ENCODE data around the gene OLFML1. TPM values are rescaled to one million over a fixed set of nuclear protein-coding genes. Genes with fewer than 3 reads are reported as not detected.

OLFML1 gene
- total and polyA plus RNA-seq, 9 donors = 16.3 to 114 (median 38.8) TPM

DNA sequence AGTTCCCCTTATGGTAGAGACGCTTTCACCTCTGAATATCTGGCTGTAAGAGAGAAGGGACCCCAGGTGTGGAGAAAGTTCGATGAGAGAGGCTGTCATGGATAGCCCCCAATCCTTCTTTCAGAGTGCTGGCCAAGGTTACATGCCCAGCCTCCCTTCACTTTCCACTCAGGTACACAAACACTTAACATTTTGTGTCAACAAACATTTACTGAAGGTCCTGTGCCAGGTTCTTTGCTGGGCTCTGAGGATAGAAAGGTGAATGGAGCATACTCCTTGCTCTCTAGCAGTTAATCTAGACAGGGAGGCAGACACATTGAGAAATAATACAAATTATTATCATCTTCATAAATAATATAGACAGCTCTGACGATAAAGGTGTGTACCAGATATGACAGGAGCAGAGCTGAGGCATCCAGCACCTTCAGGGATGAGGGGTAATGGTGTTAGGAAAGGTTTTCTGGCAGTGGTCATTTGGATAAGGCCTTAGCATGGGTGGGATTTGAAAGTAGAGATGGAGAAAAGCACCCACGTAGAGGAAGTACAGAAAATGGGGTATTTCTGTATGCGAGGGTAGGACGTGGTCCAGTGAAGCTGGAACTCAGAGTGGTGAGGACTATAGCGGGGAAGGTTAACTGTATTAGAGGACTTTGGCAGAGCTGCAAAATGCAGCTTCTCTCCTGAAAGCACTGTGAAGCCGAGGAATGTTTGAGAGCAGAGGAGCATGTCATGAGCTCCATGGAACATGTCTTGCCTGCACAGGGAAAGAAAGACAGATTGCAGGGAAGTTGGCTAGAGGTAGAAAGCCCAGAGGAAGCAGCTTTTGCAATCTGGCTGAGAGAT lies 48.1 kb downstream of the OLFML1 start:
- Histone ChIP-seq H3K9me3 (no peaks in the 10 kb centered on the region), H3K36me3 (no peaks in the 10 kb centered on the region), H3K4me3 (no peak overlapping the region), H3K27me3 (no peaks in the 10 kb centered on the region), H3K4me1 (ENCODE audit: insufficient read depth) (no peaks in the 10 kb centered on the region), H3K27ac (no peak overlapping the region)
- no peak for TF ChIP-seq POLR2A (IDR thresholded peaks at IDR 0.05)
- TF ChIP-seq, protein P1, sequence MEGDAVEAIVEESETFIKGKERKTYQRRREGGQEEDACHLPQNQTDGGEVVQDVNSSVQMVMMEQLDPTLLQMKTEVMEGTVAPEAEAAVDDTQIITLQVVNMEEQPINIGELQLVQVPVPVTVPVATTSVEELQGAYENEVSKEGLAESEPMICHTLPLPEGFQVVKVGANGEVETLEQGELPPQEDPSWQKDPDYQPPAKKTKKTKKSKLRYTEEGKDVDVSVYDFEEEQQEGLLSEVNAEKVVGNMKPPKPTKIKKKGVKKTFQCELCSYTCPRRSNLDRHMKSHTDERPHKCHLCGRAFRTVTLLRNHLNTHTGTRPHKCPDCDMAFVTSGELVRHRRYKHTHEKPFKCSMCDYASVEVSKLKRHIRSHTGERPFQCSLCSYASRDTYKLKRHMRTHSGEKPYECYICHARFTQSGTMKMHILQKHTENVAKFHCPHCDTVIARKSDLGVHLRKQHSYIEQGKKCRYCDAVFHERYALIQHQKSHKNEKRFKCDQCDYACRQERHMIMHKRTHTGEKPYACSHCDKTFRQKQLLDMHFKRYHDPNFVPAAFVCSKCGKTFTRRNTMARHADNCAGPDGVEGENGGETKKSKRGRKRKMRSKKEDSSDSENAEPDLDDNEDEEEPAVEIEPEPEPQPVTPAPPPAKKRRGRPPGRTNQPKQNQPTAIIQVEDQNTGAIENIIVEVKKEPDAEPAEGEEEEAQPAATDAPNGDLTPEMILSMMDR (IDR thresholded peaks at IDR 0.05) = no peak
- 75 to 80% (median 76%) methylated on average over 8 of the region's 8 CpGs for WGBS, 3 donors
- intact Hi-C loops (cut with DNase I) = no loop called here
- no peak for DNase-seq

DNA sequence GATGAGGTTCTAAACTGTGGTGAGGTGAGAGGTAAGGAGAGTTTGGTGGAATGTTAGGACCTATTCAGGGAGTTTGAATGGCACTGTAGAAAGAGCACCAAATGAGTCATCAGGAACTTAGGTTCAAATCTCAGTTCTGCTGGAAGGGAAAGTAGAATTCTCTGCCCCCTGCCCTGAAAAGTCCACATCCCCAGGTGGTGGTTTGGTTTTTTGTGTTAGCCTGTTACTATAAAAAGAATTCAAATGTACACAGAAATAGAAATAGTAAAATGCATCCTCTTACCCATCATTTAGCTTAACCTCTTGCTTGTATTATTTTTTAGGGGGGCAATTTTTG lies 48.7 kb downstream of the OLFML1 start:
- Histone ChIP-seq H3K27me3 (no peaks in the 10 kb centered on the region), H3K4me1 (ENCODE audit: insufficient read depth) (no peaks in the 10 kb centered on the region), H3K9me3 (no peaks in the 10 kb centered on the region), H3K36me3 (no peaks in the 10 kb centered on the region), H3K4me3 (no peak overlapping the region), H3K27ac (no peak overlapping the region)
- intact Hi-C loops (cut with DNase I) = no loop called here
- DNase-seq = no peak
- TF ChIP-seq EP300 (IDR thresholded peaks at IDR 0.05) (no peak), POLR2A (IDR thresholded peaks at IDR 0.05) (no peak)
- TF ChIP-seq, protein P1 (IDR thresholded peaks at IDR 0.05) = no peak

DNA sequence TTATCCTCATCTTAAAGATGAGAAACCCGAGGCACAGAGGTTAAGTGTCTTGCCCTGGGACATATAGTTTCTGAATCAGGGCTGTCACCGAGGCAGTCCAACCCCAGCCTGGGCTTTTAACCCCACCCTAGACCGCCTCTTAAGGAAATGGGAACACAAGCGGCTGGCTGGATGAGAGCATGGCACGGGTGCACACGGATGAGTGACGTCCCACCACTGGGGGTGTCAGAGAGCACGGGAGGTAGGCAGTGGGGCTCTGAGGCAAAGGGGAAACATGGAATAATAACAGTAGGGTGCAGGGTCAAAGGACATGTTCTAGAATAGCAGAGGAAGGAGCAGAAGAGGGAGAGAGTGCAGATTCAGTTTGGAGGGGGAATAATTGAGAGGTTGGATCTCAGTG lies 50.8 kb downstream of the OLFML1 start:
- TF ChIP-seq EP300 (IDR thresholded peaks at IDR 0.05) = no peak
- no peak for TF ChIP-seq POLR2A (IDR thresholded peaks at IDR 0.05)
- TF ChIP-seq, protein P1 (IDR thresholded peaks at IDR 0.05) = no peak
- H3K9me3 ChIP-seq = no peaks in the 10 kb centered on the region
- 38 to 42% (median 41%) methylated on average over 8 of the region's 8 CpGs for WGBS, 3 donors
- H3K4me3 ChIP-seq = no peak overlapping the region
- H3K4me1 ChIP-seq (ENCODE audit: insufficient read depth) = no peaks in the 10 kb centered on the region
- no peaks in the 10 kb centered on the region for H3K36me3 ChIP-seq
- intact Hi-C loops (cut with DNase I) = no loop called here
- no peak overlapping the region for H3K27ac ChIP-seq
- no peaks in the 10 kb centered on the region for H3K27me3 ChIP-seq
- DNase-seq = no peak

DNA sequence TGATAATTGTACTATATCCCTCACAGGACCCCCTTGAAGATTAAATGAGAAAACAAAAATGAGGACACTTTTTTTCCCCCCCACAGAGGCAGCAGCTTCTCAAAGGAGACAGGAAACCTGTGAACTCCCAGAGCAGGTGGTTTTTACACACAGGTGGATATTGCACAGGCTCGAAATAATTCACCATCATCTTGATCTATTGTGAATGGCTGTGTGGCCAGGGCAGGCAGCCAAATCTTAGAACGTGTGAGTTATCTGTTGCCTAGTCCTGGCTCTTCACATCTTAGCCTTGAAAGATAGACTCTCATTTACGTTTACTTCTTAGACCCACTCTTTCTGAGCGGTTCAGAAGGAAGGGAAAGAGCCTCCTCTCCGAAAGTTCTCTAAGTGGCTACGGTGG lies 52.0 kb downstream of the OLFML1 start:
- intact Hi-C loops (cut with DNase I) = no loop called here
- TF ChIP-seq EP300 (IDR thresholded peaks at IDR 0.05) (no peak), POLR2A (IDR thresholded peaks at IDR 0.05) (no peak)
- TF ChIP-seq, protein P1 (IDR thresholded peaks at IDR 0.05) = no peak
- Histone ChIP-seq H3K4me3 (no peak overlapping the region), H3K27me3 (no peaks in the 10 kb centered on the region), H3K9me3 (no peaks in the 10 kb centered on the region), H3K27ac (no peak overlapping the region), H3K4me1 (ENCODE audit: insufficient read depth) (no peaks in the 10 kb centered on the region), H3K36me3 (no peaks in the 10 kb centered on the region)
- WGBS, 3 donors = 42 to 55% (median 54%) methylated on average over 6 of the region's 6 CpGs
- DNase-seq = no peak
